ENCODE measurements around the gene SOX15.

Gene SOX15

DNA sequence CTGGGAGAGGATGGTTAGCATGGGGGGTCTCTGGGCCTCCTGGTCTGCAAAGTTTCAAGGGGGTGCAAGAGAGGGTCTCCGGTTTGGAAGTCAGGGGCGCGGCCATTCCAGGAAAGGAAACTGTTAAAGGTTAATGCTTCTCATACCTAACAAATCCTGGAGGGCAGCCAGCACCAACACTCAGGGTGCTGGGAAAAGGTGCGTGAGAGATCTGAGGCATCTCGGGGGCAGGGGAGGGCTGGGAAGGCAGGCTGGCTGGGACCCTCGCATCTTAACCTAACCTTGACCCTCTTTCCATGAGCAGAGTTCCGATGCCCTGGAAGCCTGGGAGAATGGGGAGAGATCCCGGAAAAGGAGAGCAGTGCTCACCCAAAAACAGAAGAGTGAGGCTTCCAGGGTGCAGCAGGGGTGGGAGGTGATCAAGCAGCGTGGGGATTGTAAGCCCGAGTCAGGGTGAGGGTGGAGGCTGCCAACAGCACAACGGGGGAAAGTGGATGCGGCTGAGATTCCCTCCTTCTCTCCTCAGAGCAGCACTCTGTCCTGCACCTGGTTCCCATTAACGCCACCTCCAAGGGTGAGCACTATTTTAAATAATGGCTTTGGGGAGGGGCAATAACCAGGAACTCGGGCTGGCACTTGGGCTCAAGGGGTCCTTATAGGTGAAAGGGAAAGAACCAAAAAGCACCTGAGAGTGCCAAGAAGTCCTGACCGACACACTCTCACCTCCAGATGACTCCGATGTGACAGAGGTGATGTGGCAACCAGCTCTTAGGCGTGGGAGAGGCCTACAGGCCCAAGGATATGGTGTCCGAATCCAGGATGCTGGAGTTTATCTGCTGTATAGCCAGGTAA is 30.3 kb downstream of the SOX15 start:
- no peak for DNase-seq (ENCODE audit: extremely low read depth in 1 of 2, low read depth in 1 of 2)

DNA sequence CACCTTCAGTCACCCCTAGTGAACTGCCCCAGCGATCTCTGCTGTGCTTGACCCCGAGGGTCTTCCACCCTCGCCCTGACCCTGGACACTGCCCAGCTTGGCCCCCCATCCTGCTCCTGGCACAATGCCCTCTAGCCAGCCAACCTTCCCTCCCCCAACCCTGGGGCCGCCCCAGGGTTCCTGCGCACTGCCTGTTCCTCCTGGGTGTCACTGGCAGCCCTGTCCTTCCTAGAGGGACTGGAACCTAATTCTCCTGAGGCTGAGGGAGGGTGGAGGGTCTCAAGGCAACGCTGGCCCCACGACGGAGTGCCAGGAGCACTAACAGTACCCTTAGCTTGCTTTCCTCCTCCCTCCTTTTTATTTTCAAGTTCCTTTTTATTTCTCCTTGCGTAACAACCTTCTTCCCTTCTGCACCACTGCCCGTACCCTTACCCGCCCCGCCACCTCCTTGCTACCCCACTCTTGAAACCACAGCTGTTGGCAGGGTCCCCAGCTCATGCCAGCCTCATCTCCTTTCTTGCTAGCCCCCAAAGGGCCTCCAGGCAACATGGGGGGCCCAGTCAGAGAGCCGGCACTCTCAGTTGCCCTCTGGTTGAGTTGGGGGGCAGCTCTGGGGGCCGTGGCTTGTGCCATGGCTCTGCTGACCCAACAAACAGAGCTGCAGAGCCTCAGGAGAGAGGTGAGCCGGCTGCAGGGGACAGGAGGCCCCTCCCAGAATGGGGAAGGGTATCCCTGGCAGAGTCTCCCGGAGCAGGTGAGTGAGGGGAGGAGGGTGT is 31.2 kb downstream of the SOX15 start, which contains the start of gene TNFSF13:
TNFSF13 (plus strand) TSS at position 207 of the 776 bp plus-strand sequence; CDS start at position 497, 290 bp downstream.
- no peak for DNase-seq (ENCODE audit: extremely low read depth in 1 of 2, low read depth in 1 of 2)

DNA sequence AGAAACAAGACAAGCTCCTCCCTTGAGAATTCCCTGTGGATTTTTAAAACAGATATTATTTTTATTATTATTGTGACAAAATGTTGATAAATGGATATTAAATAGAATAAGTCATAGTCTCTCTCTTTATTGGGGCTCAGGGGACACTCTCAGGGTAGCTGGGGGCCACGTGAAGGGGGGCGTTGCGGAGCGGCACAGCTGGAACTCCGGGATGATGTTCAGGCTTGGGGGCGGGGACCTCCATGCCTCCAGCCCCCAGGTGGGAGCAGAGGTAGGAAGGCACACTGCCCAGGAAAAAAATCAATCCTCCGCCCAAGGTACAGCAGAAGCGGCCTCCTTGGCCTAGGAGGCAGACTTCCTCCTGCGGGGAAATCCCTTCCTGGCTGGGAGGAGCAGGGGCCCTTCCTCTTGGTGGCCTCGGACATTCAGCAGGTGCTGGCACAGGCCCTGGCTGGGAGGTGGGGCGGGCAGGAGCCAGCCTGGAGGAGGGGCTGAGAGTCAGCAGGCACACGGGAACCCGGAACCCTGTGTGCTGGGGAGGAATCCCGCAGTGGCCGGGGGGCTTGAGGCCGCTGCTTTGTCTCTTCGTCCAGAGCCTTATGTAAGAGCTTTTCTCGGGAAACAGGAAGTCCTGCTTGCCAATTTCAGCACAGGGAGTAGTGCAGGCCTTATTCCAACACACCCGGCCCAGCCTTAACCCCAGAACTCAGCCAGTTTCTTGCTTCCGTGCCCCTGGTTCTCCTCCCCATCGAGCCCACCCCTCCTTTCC is 31.9 kb downstream of the SOX15 start:
- DNase-seq (ENCODE audit: extremely low read depth in 1 of 2, low read depth in 1 of 2) = no peak

DNA sequence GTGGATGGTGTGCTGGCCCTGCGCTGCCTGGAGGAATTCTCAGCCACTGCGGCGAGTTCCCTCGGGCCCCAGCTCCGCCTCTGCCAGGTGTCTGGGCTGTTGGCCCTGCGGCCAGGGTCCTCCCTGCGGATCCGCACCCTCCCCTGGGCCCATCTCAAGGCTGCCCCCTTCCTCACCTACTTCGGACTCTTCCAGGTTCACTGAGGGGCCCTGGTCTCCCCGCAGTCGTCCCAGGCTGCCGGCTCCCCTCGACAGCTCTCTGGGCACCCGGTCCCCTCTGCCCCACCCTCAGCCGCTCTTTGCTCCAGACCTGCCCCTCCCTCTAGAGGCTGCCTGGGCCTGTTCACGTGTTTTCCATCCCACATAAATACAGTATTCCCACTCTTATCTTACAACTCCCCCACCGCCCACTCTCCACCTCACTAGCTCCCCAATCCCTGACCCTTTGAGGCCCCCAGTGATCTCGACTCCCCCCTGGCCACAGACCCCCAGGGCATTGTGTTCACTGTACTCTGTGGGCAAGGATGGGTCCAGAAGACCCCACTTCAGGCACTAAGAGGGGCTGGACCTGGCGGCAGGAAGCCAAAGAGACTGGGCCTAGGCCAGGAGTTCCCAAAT is 32.6 kb downstream of the SOX15 start:
- no peak for DNase-seq (ENCODE audit: extremely low read depth in 1 of 2, low read depth in 1 of 2)

DNA sequence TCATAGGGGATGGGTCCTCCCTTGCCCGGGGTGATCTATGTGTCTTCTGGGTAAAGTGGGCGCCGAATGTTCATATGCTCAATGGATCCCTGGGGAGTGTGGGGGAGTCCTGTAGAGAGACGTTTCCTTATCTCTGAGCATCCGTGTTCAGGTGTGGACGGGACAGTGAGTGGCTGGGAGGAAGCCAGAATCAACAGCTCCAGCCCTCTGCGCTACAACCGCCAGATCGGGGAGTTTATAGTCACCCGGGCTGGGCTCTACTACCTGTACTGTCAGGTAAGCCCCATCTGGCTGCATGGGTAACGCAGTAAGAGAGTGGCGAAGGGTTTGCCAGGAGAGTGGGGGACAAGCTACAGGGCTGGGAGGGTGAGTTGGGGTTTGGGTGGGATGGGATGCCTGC is 33.3 kb downstream of the SOX15 start:
- DNase-seq (ENCODE audit: extremely low read depth in 1 of 2, low read depth in 1 of 2) = no peak

DNA sequence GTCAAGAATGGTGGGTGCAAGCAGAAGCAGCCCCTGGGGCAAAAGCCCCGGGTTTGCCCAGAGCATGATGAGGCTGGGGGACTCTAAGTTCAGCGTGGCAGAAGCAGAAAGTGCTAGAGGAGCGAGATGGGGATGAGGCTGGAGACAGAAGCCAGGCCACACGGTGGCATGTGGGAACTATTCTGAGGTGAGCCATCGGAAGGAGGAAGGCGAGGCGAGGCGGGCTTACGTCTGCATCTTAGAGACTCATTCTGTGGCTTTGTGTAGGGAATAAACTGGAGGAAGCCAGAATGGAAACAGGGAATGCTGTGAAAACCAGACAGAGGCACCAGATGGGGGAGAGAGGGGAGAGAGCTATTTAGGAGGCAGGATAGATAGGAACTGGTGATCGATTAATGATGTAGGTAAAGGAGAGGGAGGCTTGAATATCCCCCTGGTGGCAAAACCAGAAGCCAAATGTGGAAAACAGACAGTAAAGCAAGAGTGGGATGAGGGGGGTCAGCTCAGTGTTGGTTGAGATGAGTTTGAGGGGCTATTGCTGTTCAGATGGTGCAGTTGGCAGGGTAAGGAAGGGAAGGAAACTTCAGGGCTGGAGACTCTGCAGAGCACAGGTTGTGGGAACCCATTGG is 34.5 kb downstream of the SOX15 start:
- no peak for DNase-seq (ENCODE audit: extremely low read depth in 1 of 2, low read depth in 1 of 2)

DNA sequence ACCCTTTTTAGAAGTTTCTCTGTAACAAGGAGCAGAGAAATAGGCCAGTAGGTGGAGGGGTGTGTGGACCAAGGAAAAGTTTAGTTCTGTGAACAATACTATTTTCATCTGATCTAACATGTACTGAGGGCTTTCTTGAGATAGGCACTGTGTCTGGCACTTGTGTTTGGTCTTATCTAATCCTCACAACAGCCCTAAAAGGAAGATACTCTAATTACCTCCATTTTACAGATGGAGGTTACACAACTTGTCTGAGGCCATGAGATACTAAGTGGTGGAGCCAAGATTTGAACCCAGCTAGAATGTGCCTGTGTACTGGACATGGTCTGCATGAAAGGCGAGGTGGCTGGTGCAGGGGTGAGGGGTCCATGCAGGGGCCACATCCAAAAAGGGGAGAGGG is 36.5 kb downstream of the SOX15 start:
- no peak for DNase-seq (ENCODE audit: extremely low read depth in 1 of 2, low read depth in 1 of 2)

DNA sequence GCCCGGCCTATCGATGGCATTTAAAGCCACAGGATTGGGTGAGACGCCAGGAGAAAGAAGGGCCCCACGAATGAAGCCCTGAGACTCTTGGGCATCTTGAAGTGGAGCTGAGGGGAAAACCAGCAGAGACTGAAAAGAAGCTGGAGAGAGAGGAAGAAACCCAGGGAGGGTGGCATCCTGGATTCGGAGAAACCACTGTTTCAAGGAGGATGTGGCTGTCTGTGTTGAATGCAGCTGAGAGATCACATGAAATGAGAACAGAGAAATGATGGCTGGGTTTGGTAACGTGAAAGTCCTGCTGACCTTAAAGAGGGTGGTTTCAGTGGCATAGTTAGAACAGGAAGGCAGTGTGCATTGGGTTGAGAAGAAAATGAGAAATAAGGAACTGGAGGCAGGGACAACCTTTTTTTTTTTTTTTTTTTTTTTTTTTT is 37.3 kb downstream of the SOX15 start:
- DNase-seq (ENCODE audit: extremely low read depth in 1 of 2, low read depth in 1 of 2) = no peak

DNA sequence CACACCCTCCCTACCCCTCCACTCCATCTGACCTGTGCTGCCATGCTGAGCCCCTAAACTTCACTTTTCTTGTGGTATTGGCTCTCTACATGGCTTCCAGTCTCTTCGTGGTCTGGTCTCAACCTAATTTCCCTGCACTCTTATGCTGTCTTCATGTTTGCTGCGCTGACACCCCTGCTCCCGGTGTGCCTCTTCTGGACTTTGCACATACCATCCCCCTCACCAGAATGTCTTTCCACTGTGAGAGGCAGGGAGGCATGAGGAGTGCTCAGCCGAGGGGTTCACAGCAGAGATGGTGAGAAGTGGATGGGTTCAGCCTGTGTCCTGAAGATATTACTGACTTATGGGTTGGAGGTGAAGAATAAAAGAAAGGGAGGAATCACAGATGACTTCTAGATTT is 38.5 kb downstream of the SOX15 start:
- no peak for DNase-seq (ENCODE audit: extremely low read depth in 1 of 2, low read depth in 1 of 2)

DNA sequence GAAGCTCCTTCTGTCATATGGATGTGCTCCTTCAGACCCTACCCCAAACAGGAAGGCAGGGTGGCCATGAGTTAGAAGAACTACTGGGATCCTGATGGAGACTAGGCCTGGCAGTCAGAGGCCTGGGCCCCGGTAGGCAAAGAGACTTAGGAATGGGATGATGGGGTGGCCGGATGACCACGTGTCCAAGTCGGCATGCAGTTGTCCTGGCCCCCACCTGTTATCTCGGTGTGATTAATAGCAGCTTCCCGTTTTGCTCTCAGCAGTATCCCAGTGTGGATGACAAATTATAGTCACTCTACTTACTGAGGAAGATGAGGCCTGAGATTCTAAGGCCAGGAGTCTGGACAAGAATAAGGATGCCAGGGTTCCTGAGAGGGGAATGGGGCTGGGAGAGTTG is 39.5 kb downstream of the SOX15 start:
- no peak for DNase-seq (ENCODE audit: extremely low read depth in 1 of 2, low read depth in 1 of 2)

DNA sequence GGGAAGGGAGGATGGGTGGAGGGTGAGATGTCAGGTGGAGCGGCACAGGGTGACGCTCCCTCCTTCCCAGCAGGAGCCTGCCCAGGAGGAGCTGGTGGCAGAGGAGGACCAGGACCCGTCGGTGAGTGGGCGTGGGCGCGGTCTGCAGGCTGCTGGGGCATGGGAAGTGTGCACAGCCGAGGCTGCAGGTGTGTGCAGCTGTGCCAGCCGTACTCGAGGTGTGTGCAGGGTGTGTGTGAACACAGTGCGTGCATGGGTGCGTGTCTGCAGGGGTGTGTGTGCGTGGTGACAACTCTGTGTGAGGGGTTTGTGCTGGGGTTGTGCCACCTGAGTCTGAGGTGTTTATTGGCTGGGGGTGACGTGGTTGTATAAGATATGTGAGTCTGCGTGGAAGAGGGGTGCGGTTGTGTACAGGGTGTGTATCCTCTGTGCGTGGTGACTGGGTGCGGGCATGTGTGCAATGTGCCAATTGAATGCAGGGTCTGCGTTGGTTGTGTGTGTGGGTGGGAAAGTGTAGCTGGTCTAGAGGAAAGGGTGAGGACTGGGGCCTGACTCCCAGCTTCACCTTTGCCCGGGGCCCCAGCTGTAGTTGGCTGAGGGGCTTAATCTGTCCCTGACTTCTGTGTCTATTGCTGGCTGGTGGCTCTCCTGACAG is 40.4 kb downstream of the SOX15 start:
- no peak for DNase-seq (ENCODE audit: extremely low read depth in 1 of 2, low read depth in 1 of 2)

DNA sequence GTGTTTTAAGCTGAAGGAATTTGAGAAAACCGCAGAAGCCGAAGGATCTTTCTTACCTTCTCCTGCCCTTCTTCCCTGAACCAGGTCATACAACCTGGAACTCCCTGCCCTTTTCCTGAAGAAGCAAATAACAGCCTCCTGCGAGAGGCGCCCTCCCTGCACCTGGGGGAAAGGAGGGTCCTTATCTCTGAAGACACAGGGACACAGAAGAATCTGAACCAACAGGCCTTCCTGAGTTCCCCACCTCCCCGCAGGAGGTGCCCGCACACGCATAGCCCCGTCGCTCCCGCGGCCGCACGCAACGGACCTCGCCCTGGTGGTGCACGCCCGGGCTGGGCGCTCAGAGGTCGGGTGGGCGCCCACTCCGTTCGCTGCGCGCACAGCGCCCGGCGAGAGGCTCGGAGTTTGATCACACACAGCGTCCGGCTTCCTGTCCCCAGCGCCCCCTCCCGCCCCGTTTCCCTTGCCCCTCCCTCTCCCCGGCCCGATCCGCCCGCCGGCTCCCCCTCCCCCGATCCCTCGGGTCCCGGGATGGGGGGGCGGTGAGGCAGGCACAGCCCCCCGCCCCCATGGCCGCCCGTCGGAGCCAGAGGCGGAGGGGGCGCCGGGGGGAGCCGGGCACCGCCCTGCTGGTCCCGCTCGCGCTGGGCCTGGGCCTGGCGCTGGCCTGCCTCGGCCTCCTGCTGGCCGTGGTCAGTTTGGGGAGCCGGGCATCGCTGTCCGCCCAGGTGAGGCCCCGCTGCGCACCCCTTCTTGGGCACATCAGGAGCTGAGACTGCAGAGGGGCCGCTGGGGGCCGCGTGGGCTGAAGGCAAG is 41.1 kb downstream of the SOX15 start, which contains the start of gene TNFSF12:
TNFSF12 (plus strand) TSS at position 474 of the 816 bp plus-strand sequence; CDS start at position 570, 96 bp downstream.
- no peak for DNase-seq (ENCODE audit: extremely low read depth in 1 of 2, low read depth in 1 of 2)

DNA sequence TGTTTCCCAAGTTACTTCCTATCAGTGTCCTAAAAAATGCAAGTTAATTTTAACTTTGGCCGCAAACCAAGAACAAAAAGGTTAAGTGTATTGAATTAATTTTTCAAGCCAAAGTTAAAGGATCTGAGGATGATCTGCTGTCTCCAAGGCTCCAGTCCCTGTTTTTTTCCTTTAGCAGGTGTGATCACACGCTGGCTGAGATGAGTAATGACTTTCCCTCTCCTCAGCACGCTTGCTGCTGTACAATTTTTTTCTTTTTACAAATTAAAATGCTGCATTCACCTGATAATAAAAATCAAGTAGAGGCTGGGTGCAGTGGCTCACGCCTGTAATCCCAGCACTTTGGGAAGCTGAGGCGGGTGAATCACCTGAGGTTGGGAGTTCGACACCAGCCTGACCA is 45.0 kb downstream of the SOX15 start:
- no peak for DNase-seq (ENCODE audit: extremely low read depth in 1 of 2, low read depth in 1 of 2)

DNA sequence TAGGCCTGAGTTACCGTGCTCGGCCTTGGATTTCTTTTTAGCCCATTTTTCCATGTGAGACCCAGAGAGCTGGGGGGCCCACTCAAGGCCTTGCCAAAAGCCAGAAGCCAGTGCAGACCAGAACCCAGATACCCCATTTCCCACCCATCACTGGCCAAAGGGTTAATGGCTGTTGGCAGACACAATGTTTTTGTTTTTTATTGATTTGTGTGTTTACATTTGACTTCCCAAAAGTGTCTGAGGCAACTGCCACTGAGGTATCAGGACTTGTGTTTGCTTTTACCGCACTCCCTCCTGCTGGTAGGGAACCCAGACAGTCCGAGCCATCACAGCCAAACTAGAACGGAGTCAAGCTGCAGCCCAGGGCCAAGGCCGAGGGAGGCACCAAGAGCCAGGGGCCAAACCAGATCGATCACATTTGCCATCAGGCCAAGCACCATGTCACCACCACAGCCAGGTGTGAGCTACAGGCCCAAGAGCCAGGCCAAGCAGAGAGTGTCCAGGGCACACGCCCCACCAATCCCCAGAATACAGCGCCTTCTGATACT is 48.7 kb downstream of the SOX15 start:
- DNase-seq (ENCODE audit: extremely low read depth in 1 of 2, low read depth in 1 of 2) = no peak

DNA sequence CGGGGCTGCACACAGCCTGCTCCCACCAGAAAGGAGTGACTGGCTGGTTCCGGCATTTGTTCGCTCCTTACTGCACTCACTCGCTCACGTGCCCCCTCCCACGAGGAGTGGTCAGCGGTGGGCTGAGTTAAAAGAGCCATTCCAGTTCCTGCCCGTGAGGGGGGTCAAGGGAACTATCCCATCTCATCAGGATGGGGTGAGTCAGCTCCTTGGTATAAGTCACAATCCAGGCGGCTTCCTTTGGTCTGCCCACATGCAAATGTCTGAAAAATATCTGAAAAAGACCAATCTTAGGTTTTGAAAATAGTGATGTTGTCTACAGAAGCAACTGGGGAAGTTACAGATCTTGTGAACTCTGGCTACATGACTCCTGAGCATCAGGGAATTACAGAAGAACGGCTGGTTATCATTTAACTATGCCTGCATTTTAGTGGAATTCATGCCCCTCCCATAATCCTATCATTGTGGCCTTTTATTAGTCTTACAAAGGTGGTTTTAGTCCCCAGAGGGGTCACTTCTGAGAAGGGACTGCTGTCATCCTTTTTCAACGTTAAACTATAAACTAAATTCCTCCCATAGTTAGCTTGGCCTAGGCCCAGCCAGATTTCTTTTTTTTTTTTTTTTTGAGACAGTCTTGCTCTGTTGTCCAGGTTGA is 50.9 kb downstream of the SOX15 start:
- DNase-seq (ENCODE audit: extremely low read depth in 1 of 2, low read depth in 1 of 2) = no peak
